ENCODE results near the gene CDH13.

DNA sequence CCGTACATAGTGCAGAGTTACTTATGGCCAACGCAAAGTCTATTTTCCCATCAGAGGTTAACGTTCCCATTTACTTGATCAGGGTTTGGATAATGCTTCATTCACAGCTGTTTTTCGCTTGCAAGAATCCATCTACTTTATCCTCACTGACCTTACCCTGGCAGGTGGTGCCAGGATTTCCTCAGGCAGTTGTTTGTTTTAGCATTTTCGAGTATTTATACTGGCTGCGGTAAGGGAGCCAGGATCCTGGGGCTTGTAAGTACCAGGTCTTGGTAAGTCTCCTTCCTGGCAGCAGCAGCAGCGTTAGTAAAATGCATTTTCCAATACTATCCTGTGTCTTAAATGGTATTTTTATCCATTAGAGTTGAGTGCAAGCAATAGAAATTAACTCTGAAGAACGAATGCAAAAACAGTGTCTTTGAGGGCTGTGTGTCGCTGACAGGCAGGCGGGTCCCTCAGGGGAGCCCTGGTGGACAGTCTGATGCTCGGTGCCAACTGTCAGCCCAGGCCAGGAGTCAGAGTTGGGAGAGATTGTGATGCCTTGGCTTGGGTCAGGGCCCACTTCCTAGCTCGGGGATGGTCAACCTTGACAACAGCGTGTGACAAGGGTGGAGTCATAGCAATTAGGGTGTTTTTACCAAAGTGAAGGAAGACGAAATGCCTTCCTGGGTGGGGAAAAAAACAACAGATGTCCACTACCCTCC lies 1088.6 kb downstream of the CDH13 start:
- TF ChIP-seq MYC (IDR thresholded peaks at IDR 0.05; ENCODE audit: low read depth, low read length) (no peak), MYC (CRISPR knock-in tag; IDR thresholded peaks at IDR 0.05; ENCODE audit: borderline replicate concordance, low read depth) (no peak), CHD4 (IDR thresholded peaks at IDR 0.05; ENCODE audit: insufficient read depth, insufficient replicate concordance, low read depth, low read length, poor library complexity, severe bottlenecking) (no peak), JUNB (CRISPR knock-in tag; conservative IDR thresholded peaks at IDR 0.05) (no peak)
- TF ChIP-seq, protein P1, sequence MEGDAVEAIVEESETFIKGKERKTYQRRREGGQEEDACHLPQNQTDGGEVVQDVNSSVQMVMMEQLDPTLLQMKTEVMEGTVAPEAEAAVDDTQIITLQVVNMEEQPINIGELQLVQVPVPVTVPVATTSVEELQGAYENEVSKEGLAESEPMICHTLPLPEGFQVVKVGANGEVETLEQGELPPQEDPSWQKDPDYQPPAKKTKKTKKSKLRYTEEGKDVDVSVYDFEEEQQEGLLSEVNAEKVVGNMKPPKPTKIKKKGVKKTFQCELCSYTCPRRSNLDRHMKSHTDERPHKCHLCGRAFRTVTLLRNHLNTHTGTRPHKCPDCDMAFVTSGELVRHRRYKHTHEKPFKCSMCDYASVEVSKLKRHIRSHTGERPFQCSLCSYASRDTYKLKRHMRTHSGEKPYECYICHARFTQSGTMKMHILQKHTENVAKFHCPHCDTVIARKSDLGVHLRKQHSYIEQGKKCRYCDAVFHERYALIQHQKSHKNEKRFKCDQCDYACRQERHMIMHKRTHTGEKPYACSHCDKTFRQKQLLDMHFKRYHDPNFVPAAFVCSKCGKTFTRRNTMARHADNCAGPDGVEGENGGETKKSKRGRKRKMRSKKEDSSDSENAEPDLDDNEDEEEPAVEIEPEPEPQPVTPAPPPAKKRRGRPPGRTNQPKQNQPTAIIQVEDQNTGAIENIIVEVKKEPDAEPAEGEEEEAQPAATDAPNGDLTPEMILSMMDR (IDR thresholded peaks at IDR 0.05 in 2 of 3, conservative IDR thresholded peaks at IDR 0.05 in 1 of 3; ENCODE audit: insufficient read depth in 2 of 3, low read depth in 1 of 3, low read length in 3 of 3) = no peak
- TF ChIP-seq, protein P2, sequence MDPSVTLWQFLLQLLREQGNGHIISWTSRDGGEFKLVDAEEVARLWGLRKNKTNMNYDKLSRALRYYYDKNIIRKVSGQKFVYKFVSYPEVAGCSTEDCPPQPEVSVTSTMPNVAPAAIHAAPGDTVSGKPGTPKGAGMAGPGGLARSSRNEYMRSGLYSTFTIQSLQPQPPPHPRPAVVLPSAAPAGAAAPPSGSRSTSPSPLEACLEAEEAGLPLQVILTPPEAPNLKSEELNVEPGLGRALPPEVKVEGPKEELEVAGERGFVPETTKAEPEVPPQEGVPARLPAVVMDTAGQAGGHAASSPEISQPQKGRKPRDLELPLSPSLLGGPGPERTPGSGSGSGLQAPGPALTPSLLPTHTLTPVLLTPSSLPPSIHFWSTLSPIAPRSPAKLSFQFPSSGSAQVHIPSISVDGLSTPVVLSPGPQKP (CRISPR knock-in tag; IDR thresholded peaks at IDR 0.05) = no peak

Data from K562 (cell line).